ENCODE results near the gene FAM181A. TPM values are rescaled to one million over a fixed set of nuclear protein-coding genes. Genes with fewer than 3 reads are reported as not detected.

FAM181A gene
- total and polyA plus RNA-seq, 2 experiments from 2014 or later: not detected

DNA sequence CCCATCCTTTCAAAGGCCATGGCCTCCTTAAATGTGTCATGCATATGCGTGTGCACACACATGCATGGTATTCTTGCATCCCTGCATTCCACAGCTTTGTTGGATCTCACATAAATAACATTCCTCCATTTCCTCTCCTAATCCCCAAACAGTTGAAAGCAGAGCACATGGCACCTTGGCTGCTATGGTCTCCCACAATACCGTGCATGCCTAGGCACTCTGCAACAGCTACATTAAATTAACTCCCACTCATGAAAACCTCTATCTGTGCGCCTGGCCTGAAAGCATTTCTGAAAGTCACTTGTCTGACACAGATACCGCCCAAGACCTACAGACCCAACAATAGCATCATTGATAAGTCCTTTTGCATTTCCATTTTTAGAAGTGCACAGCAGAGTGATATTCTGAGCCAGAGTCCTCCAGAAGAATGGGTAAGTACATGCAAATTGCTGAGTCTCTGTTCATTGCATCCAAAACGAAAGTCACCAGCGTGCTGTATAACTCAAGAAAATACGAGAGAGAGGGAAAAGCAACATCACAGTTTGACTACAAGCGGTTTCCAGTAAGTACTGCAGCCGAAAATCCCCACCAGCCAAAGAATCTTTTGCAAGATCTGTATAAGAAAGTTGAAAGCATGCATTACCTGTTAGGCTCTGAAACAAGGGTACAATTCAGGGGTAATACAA, 48.8 kb downstream of the FAM181A start:
- Histone ChIP-seq H3K36me3 (ENCODE audit: low read depth) (no peaks in the 10 kb centered on the region), H3K9ac (no peak overlapping the region), H3F3A (ENCODE audit: insufficient read depth) (no peaks in the 10 kb centered on the region), H3K79me2 (ENCODE audit: insufficient read depth) (no peaks in the 10 kb centered on the region), H2AFZ (no peak overlapping the region), H3K9me3 (ENCODE audit: low read depth) (no peaks in the 10 kb centered on the region), H3K4me3 (no peak overlapping the region), H4K20me1 (ENCODE audit: insufficient read depth) (no peaks in the 10 kb centered on the region), H3K9me2 (ENCODE audit: insufficient read depth) (no peaks in the 10 kb centered on the region), H3K27me3 (replicated peaks; ENCODE audit: insufficient read depth) (peaks cover 13% of the 10 kb centered on the region; the same call in 1 of the 2 replicates), H3K4me1 (ENCODE audit: insufficient read depth) (no peaks in the 10 kb centered on the region), H3K27ac (no peak overlapping the region), H3K4me2 (ENCODE audit: unreplicated experiment) (no peak overlapping the region)
- TF ChIP-seq EZH2phosphoT487 (IDR thresholded peaks at IDR 0.05; ENCODE audit: insufficient read depth, low read depth) (no peak), EZH2 (IDR thresholded peaks at IDR 0.05; ENCODE audit: insufficient read depth, poor library complexity, severe bottlenecking) (no peak)
- DNase-seq: no peak
- in situ Hi-C loops (cut with MboI): no loop called here
- 64 to 67% methylated on average over 9 of the region's 9 CpGs for WGBS, 2 experiments (ENCODE audit: low coverage in 1 of 2, low lambda C conversion rate in 2 of 2, missing lambda C conversion rate in 2 of 2)

- no peaks in the 10 kb centered on the region for H3F3A ChIP-seq (ENCODE audit: insufficient read depth)
- 35 to 46% methylated on average over 12 of the region's 12 CpGs for WGBS, 2 experiments (ENCODE audit: low coverage in 1 of 2, low lambda C conversion rate in 2 of 2, missing lambda C conversion rate in 2 of 2)
- H3K36me3 ChIP-seq (ENCODE audit: low read depth): no peaks in the 10 kb centered on the region
- TF ChIP-seq EZH2 (IDR thresholded peaks at IDR 0.05; ENCODE audit: insufficient read depth, poor library complexity, severe bottlenecking) (no peak), EZH2phosphoT487 (IDR thresholded peaks at IDR 0.05; ENCODE audit: insufficient read depth, low read depth) (no peak)
- in situ Hi-C loops (cut with MboI): no loop called here
- DNase-seq: no peak
- no peaks in the 10 kb centered on the region for H3K9me2 ChIP-seq (ENCODE audit: insufficient read depth)
- H3K9me3 ChIP-seq (ENCODE audit: low read depth): no peaks in the 10 kb centered on the region
- no peaks in the 10 kb centered on the region for H4K20me1 ChIP-seq (ENCODE audit: insufficient read depth)
- H3K4me1 ChIP-seq (ENCODE audit: insufficient read depth): no peaks in the 10 kb centered on the region
- H2AFZ ChIP-seq: no peak within 1 kb of the TSS
- no peak within 1 kb of the TSS for H3K4me2 ChIP-seq (ENCODE audit: unreplicated experiment)
- H3K27me3 ChIP-seq (replicated peaks; ENCODE audit: insufficient read depth): 0 out of 2 replicates have a peak, but pooled peaks cover 13% of the 10 kb centered on the region
- no peak within 1 kb of the TSS for H3K27ac ChIP-seq
- no peaks in the 10 kb centered on the region for H3K79me2 ChIP-seq (ENCODE audit: insufficient read depth)
- H3K9ac ChIP-seq: no peak within 1 kb of the TSS
- no peak within 1 kb of the TSS for H3K4me3 ChIP-seq
These were observed 49.4 kb downstream of the FAM181A start, which contains the start of gene ASB2 for GRCh38 chr14:93976477-93977057. ASB2 (minus strand) TSS chr14:93976570; CDS start chr14:93964539, 12,031 bp downstream.

DNA sequence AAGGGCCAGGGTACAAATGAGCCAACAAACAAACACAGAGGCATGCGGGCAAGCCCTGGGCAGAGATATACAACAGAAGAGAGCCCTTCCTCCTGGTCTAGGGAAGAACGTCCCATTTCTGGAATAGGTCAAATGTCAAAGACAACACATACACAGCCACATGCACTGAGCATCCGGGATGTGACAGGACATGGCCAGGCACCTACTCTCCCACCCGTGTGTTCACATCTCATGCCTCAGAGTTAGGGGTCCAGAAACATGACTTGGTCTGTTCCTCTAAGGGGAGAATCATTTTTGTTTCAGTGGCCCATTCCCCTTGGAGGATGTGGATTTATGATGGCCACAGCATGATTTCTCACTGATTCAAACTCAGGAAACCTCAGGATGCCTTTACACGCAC, 50.0 kb downstream of the FAM181A start:
- Histone ChIP-seq H3K27ac (no peak overlapping the region), H3K79me2 (ENCODE audit: insufficient read depth) (no peaks in the 10 kb centered on the region), H3F3A (ENCODE audit: insufficient read depth) (no peaks in the 10 kb centered on the region), H3K4me2 (ENCODE audit: unreplicated experiment) (no peak overlapping the region), H3K36me3 (ENCODE audit: low read depth) (no peaks in the 10 kb centered on the region), H3K9me3 (ENCODE audit: low read depth) (no peaks in the 10 kb centered on the region), H3K4me1 (ENCODE audit: insufficient read depth) (no peaks in the 10 kb centered on the region), H3K9me2 (ENCODE audit: insufficient read depth) (no peaks in the 10 kb centered on the region), H4K20me1 (ENCODE audit: insufficient read depth) (no peaks in the 10 kb centered on the region), H3K9ac (no peak overlapping the region), H2AFZ (no peak overlapping the region), H3K27me3 (replicated peaks; ENCODE audit: insufficient read depth) (0 out of 2 replicates have a peak, but pooled peaks cover 13% of the 10 kb centered on the region), H3K4me3 (no peak overlapping the region)
- no peak for DNase-seq
- 49 to 54% methylated on average over 5 of the region's 5 CpGs for WGBS, 2 experiments (ENCODE audit: low coverage in 1 of 2, low lambda C conversion rate in 2 of 2, missing lambda C conversion rate in 2 of 2)
- in situ Hi-C loops (cut with MboI): no loop called here
- TF ChIP-seq EZH2phosphoT487 (IDR thresholded peaks at IDR 0.05; ENCODE audit: insufficient read depth, low read depth): no peak
- TF ChIP-seq EZH2 (IDR thresholded peaks at IDR 0.05; ENCODE audit: insufficient read depth, poor library complexity, severe bottlenecking): no peak

GRCh38 chr14:93977790-93978581, 50.8 kb downstream of the FAM181A start:
- H3K9me3 ChIP-seq (ENCODE audit: low read depth): no peaks in the 10 kb centered on the region
- H3K9me2 ChIP-seq (ENCODE audit: insufficient read depth): no peaks in the 10 kb centered on the region
- no peak overlapping the region for H3K4me3 ChIP-seq
- no peak for DNase-seq
- TF ChIP-seq EZH2phosphoT487 (IDR thresholded peaks at IDR 0.05; ENCODE audit: insufficient read depth, low read depth): no peak
- no peak for TF ChIP-seq EZH2 (IDR thresholded peaks at IDR 0.05; ENCODE audit: insufficient read depth, poor library complexity, severe bottlenecking)
- no peaks in the 10 kb centered on the region for H3K36me3 ChIP-seq (ENCODE audit: low read depth)
- H2AFZ ChIP-seq: no peak overlapping the region
- no peak overlapping the region for H3K4me2 ChIP-seq (ENCODE audit: unreplicated experiment)
- in situ Hi-C loops (cut with MboI): no loop called here
- no peaks in the 10 kb centered on the region for H3K79me2 ChIP-seq (ENCODE audit: insufficient read depth)
- no peak overlapping the region for H3K9ac ChIP-seq
- no peak overlapping the region for H3K27ac ChIP-seq
- H3F3A ChIP-seq (ENCODE audit: insufficient read depth): no peaks in the 10 kb centered on the region
- H4K20me1 ChIP-seq (ENCODE audit: insufficient read depth): no peaks in the 10 kb centered on the region
- 0 out of 2 replicates have a peak, but pooled peaks cover 13% of the 10 kb centered on the region for H3K27me3 ChIP-seq (replicated peaks; ENCODE audit: insufficient read depth)
- 81 to 86% methylated on average over 11 of the region's 11 CpGs for WGBS, 2 experiments (ENCODE audit: low coverage in 1 of 2, low lambda C conversion rate in 2 of 2, missing lambda C conversion rate in 2 of 2)
- no peaks in the 10 kb centered on the region for H3K4me1 ChIP-seq (ENCODE audit: insufficient read depth)
